Bronchial epithelial cell (primary cell): ENCODE measurements around the gene SLC8A1. TPM values are rescaled to one million over a fixed set of nuclear protein-coding genes. Genes with fewer than 3 reads are reported as not detected.

Source experiments
- DNase-seq: peaks from one replicate; pipeline ENCODE4 v3.0.0-alpha.2; 2010; ENCODE audit warnings: low read depth
- FAIRE-seq: peaks from 2 replicates; lab custom pipeline; 2011; peaks lifted over from hg19 to GRCh38; lab: Jason Lieb, UNC
- H3K27me3 ChIP-seq: 2 replicates; pipeline ENCODE4 v1.5.1; 2011; ENCODE audit warnings: low read length; ENCODE audit not compliant: control insufficient read depth, insufficient read depth
- H3K36me3 ChIP-seq: 2 replicates; pipeline ENCODE4 v1.5.1; 2011; ENCODE audit warnings: low read length; ENCODE audit not compliant: control insufficient read depth, insufficient read depth
- H3K4me3 ChIP-seq: 2 replicates; pipeline ENCODE4 v1.5.1; 2011; ENCODE audit warnings: mild to moderate bottlenecking, low read depth, low read length, control low read depth
- total RNA-seq: library from RNA; depleted of rRNA; stranded (reverse); fragments of >200 nt; gene quantifications from 2 replicates; pipeline ENCODE4 v1.2.1, GENCODE V29; 2014
- TF ChIP-seq, protein P1 (sequence below): IDR thresholded peaks from 2 replicates; pipeline ENCODE4 v1.5.1; 2011; ENCODE audit warnings: mild to moderate bottlenecking, moderate library complexity, low read length, control low read depth, inconsistent platforms; ENCODE audit not compliant: insufficient read depth, severe bottlenecking

SLC8A1 gene
- total RNA-seq, 1 donor from 2014 or later = 3.7 TPM

DNA sequence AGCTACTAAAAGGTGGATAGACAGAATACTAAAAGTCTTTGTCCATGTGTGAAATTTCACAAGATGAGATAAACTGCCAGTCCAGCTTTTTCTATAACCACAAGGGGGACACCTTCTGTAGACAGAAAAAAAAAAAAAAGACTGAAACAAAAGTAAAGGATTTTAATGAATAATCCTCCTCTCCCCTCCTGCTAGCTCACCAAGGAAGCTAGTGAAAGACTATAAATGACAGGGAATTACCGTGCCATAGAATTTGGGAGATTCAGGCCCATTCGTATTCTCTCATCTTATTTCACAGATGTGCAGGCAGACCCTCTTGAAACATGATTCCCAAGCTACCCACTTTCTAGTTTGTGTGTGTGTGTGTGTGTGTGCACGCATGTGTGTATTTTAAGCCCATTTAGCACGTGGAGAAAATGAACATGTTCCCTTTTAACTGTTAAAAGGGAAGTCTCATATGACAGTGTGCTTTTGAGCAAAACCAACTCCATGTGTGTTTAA is 36.3 kb upstream of the SLC8A1 start:
- FAIRE-seq (no peak), DNase-seq (peak; percentile 18)
- no peaks in the 10 kb centered on the region for H3K27me3 ChIP-seq
- H3K36me3 ChIP-seq = no peaks in the 10 kb centered on the region
- H3K4me3 ChIP-seq = no peak overlapping the region
- TF ChIP-seq, protein P1, sequence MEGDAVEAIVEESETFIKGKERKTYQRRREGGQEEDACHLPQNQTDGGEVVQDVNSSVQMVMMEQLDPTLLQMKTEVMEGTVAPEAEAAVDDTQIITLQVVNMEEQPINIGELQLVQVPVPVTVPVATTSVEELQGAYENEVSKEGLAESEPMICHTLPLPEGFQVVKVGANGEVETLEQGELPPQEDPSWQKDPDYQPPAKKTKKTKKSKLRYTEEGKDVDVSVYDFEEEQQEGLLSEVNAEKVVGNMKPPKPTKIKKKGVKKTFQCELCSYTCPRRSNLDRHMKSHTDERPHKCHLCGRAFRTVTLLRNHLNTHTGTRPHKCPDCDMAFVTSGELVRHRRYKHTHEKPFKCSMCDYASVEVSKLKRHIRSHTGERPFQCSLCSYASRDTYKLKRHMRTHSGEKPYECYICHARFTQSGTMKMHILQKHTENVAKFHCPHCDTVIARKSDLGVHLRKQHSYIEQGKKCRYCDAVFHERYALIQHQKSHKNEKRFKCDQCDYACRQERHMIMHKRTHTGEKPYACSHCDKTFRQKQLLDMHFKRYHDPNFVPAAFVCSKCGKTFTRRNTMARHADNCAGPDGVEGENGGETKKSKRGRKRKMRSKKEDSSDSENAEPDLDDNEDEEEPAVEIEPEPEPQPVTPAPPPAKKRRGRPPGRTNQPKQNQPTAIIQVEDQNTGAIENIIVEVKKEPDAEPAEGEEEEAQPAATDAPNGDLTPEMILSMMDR = peak; percentile 22

DNA sequence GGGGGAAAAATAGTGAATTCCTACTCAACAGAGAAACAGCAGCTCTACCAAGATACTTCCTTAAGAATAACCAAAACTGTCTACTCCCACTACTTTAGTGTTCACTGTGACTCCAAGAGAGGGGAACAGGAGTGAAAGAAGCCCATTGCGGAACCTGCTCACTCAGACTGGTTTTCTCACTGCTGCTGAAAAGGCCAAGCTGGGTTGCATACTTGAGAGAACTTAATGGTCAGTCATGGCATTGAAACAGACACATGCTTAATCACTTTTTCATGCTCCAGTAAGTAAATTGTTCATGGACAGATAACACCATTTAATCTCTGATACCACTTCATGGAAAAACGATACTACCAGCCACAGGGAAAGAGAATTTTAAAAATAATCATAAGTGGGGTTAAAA is 35.7 kb upstream of the SLC8A1 start:
- DNase-seq = no peak
- TF ChIP-seq, protein P1 = no peak
- Histone ChIP-seq H3K27me3 (no peaks in the 10 kb centered on the region), H3K4me3 (no peak overlapping the region), H3K36me3 (no peaks in the 10 kb centered on the region)
- FAIRE-seq = no peak

DNA sequence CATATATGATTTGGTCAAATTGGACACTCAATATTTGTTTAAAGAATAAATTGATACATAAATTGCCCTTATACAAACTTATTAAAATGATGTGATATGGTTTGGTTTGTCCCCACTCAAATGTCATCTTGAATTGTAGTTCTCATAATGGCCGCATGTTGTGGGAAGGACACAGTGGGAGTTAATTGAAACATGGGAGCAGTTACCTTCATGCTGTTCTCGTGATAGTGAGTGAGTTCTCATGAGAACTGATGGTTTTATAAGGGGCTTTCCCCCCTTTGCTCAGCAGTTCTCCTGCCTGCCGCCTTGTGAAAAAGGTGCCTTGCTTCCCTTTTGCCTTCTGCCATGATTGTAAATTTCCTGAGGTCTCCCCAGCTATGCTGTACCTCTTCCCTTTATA is 34.0 kb upstream of the SLC8A1 start:
- TF ChIP-seq, protein P1 = no peak
- Histone ChIP-seq H3K27me3 (no peaks in the 10 kb centered on the region), H3K4me3 (no peak overlapping the region), H3K36me3 (no peaks in the 10 kb centered on the region)
- FAIRE-seq (no peak), DNase-seq (no peak)

DNA sequence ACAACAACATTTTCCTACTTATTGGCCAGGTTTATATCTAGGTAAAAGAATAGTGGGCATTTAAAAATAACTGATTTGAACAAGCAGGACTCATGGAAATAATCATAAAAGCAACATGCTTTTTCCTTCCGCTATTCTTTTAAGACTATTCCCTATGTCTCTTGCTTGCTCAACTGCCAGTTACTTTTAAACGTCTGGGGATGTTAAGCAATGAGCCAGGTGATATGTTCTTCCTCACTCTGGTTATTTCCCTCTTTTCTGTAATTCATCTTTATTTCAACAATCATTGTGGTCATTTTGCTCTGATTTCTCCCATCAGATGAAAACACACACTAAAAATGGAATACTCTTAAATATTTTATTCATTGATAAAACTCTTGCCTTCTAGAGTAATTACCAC is 33.4 kb upstream of the SLC8A1 start:
- Histone ChIP-seq H3K4me3 (no peak overlapping the region), H3K27me3 (no peaks in the 10 kb centered on the region), H3K36me3 (no peaks in the 10 kb centered on the region)
- no peak for DNase-seq
- no peak for FAIRE-seq
- TF ChIP-seq, protein P1 = no peak

DNA sequence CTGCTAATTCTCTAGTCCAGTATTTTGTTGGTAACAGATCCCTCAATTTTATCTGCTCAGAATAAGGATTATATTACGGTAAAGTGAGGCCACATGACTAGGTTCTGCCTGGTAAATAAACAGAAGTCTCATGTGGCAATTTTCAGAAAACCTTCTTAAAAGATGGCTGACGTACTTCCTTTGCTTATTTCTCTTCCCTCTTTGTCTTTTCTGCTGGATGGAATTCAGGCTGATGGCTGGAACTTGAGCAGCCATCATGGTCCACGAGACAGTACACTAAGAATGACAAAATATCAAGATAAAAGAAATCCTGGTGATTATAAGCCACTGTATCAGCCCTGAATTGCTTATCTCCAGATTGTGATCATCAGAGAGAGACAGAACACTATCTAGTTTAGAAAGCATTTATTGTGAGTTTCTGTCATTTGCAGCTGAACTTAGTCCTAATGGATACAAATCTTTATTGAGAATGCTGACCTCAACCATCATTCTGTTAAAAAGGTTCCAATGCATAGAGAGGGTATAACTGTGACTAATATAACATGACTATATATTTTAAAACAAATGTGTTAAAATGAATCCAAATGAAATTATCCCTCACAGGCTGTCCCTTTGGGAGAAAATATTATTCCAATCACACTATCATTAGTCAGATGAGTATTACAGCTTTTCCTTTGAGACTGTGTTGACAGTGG is 31.8 kb upstream of the SLC8A1 start:
- H3K4me3 ChIP-seq = no peak overlapping the region
- DNase-seq = no peak
- no peak for FAIRE-seq
- no peaks in the 10 kb centered on the region for H3K27me3 ChIP-seq
- TF ChIP-seq, protein P1 = no peak
- no peaks in the 10 kb centered on the region for H3K36me3 ChIP-seq

DNA sequence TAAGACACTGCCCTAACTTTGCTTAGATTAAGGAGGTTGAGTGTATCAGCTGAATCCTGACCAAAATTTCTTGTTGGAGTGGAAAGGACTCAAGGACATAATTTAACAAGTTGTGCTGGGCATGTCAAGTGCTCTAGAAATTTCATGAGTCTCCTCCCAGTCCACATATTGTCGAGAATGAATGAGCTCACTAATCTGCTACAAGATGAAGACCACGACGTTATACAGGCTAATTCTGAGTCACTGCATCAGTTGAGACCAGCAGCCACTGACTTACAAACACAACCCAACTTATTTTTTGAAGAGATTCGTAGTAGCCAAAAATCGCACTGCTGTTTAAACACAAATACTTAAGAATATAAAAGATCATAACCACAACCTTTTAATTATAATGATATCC is 28.7 kb upstream of the SLC8A1 start:
- Histone ChIP-seq H3K36me3 (no peaks in the 10 kb centered on the region), H3K27me3 (no peaks in the 10 kb centered on the region), H3K4me3 (no peak overlapping the region)
- DNase-seq (no peak), FAIRE-seq (no peak)
- TF ChIP-seq, protein P1 = no peak
